Hypothalamus (tissue), 51 donors: ENCODE results near the gene ARHGAP24.
A peak's percentile ranks its signal among the peaks of the same experiment; 100 is the strongest.

ENCODE experiments used
- DNase-seq, 51 donors: peaks; one replicate each; lab custom pipeline; 2025; lab: John Stamatoyannopoulos, UW

ARHGAP24 gene

DNA sequence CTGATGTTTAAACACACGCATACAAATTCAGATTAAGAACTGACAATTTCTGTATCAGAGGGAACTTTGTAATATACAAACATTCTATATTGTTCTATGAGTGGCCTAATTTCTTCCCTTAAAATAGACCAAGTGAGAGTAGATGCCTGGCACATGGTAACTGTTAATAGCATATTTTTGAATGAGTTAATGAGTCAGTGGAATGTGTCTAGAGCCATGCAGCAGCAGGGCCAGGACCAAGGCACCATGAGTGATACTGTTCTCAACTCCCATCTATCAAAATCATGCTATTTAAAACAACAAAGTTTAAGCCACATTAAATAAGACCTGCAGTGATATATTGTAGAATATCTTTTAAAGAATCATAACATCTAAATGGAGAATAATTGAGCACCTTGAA lies 98.3 kb downstream of the ARHGAP24 start:
- no peak for DNase-seq

DNA sequence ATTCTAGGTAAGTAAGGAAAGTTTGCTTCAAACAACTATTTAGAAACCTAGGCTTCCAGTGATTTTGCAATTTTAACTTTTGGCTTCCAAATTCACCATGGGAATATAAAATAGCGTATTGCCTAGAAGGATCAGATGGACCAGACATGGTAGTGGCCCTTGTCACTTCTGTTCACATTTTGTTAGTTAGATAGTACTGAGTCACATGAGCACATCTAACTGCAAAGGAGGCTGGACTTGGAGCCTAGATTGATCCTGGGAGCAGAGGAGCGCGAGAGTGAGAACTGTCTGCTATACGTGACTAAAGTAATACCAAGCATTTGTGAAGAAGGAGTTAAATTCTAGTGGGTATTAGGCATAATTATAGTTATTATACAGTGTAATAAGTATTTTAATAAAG lies 102.4 kb downstream of the ARHGAP24 start:
- DNase-seq: no peak

DNA sequence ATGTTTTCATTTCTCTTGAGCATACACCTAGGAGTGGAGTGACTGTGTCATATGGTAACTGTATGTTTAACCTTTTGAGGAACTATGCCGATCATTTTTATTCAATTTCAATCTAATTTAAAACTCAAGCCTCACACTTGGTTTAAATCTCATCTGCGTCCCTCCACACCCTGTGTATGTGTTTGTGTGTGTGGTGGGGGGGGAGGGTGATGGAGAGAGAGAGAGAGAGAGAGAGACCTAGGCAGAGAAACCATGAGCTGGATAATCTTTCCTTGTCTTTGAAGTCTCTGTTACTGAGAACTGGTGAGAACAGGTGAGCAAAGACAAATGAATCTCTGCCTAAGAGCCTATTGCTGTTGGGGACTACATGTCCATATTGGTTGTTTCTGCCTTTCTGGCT lies 105.0 kb downstream of the ARHGAP24 start:
- no peak for DNase-seq

DNA sequence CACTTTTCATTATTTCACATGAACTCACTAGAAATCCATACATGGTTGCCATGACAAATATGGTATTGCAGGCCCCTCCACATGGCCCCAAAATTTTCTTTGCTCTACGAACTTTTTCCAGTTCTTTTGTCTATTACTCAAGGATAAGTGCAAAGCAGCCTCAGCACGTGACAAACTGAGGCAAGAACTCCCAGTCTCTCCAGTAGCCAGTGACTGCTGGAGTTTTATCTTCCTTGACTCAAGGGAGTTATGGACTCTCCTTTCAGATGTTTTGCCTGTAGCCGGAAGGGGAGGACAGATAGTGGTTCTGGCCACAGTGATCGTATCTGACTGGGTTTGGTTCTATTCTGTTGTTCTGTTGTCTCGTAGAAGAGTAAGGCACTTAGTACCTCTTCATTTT lies 105.5 kb downstream of the ARHGAP24 start:
- DNase-seq: no peak

DNA sequence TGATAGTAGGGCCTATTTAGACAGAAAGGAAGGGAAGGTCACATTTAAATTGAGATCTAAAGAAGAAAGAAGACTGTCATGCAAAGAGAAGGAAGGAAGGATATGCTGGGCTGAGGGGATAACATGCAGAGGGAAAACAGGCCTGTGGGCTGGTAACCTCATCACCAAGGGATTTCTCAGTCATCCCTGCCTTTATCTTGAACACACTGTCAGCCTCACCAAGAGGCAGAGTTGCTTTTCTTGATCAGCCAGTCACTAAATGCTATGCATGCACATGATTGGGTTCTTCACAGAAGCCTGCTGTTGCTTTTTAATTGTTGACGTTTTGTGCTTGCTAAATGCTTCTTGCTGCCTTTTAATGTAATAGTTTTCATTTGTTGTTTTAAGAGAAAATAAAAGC lies 113.0 kb downstream of the ARHGAP24 start:
- DNase-seq: no peak

DNA sequence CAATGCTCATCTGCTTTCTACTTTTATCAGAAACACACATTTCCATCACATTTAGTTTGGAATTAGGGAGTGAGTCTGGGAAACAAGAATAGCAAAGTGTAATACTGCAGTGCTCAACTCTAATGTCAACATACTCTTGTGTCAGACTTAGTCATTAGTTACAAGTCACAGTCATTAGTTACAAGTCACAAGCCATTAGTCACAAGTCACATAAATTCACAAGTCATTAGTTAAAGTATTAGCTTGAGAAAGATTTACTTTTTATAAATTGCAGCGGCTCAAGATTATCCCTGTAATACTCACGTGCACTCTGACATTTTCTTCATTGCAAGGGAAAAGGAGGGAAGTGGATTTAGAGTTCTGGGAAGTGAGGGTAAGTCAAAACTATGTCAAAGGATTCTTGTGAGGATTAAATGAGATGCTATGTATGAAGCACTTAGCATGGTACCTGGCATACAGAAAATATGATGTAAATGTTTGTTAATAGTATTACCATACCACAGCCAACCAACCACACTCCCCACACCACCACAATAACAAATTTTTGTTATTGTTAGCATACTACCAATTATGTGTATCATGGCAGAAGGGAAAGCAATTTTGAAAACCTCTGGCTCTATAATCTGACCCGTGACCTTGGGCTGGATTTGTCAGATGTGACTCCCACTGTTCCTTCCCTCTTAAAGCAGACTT lies 116.6 kb downstream of the ARHGAP24 start:
- DNase-seq: no peak

DNA sequence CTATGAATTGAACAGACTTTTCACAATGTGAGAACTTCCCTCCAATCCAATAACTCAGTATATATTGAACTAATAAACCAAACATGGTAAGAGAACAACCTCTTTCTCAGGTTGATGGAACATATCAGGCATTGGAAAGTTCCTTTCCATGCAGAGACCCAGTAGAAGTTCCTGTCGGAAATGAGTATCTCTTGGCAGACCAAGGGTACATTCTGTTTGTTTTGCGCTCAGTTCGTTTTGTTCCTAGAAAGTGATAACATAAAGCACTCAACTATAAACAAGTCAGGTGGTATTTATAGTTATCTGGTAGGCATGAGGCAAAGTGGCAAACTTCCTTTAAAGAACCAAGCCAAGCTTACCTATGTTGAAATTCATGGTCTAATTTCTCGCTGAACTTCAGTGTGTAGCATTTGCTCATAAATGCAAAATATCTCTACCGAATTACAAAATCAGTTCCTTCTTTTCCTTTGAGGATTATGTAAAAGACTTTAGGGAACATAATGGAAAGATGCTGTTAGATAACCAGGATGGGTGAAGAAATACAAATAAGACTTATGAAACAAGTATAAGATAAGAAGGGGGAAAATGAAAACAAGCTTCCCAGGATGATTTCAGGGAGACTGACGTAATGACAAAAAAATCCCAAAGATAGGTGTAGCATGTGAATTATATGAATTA lies 120.3 kb downstream of the ARHGAP24 start:
- DNase-seq: no peak

DNA sequence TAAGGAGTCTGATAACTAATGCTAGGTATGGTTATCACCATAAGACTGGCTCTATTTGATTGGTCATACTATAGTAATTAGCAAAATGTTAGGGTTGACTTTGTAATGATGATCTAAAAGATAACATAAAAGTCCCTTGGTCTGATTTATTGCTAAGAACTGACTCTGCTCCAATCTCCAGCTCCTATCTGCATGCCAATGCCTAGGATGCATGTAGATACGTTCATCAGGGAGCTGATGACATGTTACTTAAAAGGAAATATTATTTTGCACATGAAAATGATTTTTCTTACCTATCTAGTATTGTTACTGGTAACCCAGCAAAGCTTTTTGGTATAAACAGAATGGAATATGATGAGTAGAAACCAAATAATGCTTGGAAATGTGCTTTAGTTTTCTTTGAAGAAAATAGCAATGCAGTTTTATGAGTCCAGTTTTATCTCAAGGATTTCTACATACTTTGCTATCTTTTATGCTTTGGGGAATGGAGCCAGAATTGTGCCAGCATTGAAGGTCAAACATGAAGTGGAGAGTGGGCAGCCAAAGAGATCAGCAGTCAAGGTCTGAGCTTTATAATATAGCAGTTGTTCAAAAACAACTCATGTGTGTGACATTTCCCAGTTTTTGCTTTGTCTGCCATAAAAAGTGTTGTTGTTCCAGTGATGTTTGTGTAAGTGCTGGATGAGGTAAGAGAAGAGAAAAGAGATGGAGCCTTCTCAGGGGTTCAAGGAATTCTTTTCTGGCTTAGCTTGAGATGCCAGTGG lies 121.0 kb downstream of the ARHGAP24 start:
- DNase-seq: no peak

DNA sequence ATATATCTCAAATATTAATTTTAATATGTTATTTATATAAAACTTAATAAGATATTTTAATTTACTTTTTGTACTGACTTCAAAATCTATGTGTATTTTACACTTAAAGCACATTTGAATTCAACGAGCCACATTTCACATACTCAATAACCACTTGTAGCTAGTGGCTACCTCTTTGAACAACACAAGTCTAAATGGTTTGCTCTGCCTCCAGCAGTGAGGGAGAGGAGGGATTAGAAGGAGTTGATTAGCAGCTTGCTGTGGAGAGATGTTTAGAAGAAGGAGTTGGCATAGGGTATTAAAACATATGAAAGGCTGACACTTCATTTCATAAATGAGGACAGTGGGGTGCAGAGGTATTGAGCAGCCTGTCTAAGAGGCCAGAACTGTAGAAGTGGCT lies 124.0 kb downstream of the ARHGAP24 start:
- no peak for DNase-seq

DNA sequence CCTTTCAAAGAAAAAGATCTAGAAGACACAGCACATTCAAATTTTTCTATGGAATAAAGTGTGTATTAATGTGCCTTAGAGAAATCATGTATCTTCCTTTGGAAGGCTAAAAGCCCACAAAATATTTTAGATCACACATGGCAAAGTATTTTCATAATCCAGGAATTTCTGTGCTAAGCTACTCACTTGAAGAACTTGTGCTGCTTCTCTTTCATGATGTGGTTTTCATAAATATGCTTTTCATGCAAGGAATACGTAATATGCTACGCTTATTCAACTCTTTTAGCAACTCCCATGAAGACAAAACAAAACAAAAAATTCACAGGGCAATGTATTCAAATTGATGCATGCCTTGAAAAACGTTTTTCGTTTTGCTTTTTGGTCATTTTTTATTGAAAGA lies 125.6 kb downstream of the ARHGAP24 start:
- DNase-seq: no peak

DNA sequence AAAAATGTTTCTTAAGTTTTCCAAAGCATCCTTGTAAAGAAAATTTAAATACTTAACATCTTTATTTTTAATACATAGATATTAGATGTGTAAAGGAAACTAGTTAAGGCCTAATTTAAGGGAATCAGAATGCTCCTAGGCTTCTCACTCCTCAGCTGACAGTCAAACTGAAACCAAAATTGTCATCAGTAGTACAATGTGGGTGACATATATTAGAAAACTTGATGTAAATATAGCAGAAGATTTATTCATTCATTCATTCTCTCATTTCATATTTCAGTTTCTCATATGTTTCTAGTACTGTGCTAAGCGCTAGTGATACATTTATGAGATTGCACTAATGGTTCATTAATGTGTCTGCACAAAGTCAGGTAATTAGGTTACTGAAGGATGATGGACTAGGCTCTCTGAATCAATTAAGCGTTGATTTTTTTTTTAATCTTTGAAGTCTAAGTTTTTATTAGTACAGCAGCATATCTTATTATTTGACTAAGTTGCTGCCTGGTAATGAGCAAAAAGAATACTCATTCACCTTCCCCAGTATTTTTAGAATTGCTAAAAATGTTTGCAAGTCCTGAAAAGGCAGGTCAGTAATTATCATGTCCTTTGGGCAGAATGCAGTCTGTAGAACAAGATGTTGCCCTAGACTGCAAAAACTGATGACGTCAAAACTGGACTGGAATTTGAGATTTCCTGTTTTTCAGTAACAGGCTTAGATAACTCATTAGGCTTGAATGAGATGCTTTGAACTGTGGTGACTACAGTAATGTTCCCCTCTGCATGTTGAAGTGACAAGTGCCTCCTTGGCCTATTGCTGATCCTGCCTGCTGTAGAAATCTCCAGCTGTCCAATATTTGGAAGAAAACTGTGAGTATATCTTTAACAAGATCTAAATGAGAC lies 128.7 kb downstream of the ARHGAP24 start:
- DNase-seq: peak in 1 of 51 donors; percentile 1

DNA sequence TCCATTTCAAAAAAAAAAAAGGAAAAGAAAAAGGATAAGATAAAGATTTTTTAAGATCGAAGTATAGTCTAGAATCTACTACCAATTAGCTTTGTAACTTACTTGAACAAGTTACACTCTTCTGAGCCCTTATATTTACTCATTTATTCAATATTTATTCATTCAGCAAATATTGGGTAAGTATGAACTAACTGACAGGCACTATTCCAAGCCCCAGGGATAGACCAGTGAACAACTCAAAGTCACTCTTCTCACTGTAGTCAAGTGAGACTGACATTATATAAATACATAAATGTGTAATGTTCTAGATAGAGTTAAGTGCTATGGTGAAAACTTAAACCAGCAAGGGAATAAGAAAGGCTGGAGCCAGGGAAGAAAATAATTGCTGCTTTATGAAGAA lies 131.6 kb downstream of the ARHGAP24 start:
- no peak for DNase-seq

DNA sequence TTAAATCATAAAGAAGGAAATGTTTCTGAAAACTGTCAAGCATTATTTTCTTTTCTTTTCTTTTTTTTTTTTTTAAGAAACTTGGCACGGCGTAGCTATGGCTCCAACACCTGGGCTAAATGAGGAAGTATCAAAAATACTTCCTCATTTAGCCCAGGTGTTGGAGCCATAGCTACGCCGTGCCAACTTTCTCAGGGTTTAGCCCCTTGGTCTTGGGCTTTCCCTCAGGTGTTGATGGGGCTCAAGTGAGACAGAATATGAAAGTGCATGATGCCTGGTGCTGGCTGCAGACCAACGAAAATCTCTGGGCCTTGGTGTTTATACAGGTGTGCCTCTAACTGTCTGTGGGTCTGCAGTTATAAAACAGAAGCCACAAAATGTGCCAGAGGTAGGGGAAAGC lies 132.7 kb downstream of the ARHGAP24 start:
- no peak for DNase-seq

DNA sequence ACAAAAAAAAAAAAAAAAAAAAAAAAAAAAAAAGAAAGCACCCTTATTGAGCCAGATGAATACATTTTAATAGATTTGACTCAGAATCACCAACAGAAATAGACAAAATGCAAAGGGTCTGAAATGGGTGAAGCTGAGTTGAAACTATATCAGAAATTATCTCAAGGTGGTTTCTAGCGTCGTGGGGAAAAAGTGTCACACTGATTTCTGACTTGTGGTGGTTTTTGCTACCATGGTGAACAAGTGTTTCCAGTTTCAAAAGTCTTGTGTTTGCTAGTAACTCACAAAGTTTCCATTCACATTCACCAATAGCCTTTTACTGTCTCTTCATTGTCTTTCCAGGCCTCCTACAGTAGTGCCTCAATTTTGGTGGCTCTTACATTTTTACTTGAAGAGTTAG lies 135.5 kb downstream of the ARHGAP24 start:
- no peak for DNase-seq

DNA sequence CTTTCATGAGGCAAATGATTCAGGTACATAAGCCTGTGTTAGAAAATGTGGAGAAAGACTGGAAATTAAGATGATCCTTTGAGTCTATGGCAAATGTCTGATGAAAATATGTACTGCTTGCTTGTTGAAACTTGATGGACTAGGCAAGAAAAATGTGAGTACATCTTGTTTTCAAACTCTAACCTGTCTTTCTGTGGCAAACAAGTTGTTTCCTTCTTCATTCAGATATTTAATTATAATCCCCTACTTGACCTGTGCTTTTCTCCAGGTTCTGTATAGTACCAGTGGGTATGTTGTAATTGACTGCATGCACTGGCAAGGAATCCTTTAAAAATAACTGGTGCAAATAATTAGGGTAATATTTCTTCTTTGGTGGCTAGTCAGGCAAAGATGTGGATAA lies 136.7 kb downstream of the ARHGAP24 start:
- DNase-seq: no peak

DNA sequence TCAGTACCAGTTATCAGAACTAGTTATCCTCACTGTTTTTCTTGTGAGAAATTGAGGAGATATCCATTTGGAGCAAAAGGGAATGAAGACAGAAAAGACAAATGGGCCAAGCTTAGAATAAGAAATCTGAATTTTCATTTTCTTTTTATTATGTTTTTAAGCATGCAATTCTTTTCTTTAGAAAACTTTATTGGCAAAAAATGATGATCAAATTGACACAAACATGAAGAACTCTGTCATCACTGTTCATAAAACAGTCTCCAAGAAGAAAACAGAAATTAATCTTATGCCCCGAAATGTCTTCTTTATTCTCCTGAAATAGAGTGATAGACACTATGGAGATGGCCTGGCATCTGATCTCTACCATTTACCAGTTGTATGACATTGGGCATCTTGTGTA lies 139.0 kb downstream of the ARHGAP24 start:
- no peak for DNase-seq

DNA sequence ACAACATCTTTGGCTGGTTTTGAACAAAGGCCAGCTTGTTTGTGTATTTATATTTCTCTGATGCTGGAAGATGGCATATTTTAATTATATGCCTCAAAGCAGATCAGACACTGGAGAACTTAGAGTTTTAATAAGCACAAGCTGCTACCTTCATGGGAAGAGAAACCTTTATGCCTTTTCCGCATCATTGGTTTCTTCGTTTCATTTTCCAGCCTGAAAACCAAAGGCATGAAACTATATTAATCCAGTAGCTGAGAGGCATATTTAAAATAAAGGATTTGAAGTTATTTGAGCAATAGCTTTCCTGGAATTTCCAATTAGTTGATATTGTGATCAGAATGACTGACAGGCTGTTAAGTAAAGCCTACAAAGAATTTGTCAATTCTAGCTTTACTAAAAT lies 141.0 kb downstream of the ARHGAP24 start:
- no peak for DNase-seq

DNA sequence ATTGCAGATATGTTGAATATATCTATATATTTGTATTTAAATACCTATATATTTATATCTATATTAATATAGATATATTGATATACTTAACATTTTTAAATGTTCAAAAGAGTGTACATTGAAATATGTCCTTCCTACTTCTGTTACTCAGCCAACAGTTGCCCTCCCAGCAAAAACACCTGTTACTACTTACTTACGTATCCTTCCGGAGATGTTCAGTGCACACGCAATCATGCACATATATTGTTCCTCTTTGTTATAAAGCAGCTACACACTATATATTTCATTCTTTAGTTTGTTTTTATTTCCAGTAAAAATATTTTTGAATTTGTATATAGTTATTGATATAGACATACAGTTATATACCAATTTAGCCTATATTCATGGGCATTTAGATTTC lies 142.3 kb downstream of the ARHGAP24 start:
- DNase-seq: no peak

DNA sequence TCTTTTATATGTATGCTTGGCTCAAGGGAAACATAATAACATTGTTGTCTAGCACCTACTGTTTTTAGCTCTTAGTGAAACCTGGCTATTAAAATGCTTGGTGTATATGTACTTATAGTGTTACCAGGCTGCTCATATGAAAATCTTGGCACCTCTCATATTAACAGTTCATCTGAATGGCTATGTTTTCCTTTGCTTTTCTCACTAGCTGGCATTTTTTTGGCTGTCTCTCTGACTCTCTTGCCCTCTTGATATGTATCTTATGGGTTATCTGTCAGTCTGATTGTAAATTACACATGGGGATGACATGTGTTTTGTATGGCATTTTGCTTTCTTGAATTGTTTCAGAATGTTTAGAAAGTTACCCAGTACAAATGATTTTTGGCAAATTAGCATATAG lies 158.0 kb downstream of the ARHGAP24 start:
- no peak for DNase-seq

DNA sequence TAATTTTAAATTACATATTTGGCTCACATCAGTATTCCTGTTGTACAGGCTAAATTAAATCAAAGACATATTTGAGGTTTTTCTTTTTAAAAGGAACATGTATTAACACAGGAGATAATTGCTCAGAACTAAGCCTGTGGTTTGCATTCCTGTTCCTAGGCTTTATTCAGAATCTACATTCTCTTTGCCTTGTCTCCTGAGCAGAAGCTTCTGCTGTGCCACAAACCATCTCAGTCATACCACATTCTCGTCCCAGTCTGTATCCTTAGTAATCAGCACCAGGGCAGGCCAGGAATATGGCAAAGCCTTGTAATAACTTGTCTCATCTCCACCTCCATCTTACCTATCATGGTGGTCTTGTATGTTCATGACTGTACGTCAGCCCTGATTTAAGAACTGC lies 162.8 kb downstream of the ARHGAP24 start:
- no peak for DNase-seq

DNA sequence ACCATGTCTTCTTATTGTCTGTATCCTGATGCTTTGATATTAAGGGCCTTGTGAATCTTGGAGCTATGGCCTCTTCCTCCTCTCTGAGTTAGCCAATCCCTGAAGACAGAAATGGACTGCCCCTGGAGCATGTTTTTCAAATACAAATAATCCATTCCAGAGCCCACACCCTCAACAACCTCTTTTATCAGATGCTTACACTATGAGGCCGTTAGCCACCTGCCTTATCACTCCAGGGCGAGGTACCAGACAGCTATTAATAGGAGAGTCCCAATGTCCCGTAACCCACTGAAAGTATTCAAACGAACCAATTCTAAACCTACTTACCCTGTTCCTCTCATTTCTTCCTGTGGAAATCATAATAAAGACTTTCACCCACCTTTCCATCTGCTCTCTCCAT lies 165.0 kb downstream of the ARHGAP24 start:
- no peak for DNase-seq
